Measurements from ENCODE around the gene LGALS3BP.

LGALS3BP gene

GRCh38 chr17:79011451-79012147 lies 31.9 kb upstream of the LGALS3BP start:
- H3K27me3 ChIP-seq (ENCODE audit: insufficient read depth, poor library complexity, severe bottlenecking), result no peaks in the 10 kb centered on the region
- peak; percentile 64 for ATAC-seq (ENCODE audit: low read depth)
- peak overlapping the region; percentile 56 for H3K27ac ChIP-seq (ENCODE audit: poor library complexity, severe bottlenecking)

GRCh38 chr17:79010304-79010646 lies 30.6 kb upstream of the LGALS3BP start:
- Histone ChIP-seq H3K27me3 (ENCODE audit: insufficient read depth, poor library complexity, severe bottlenecking) (no peaks in the 10 kb centered on the region), H3K4me3 (ENCODE audit: severe bottlenecking) (no peak overlapping the region), H3K4me1 (ENCODE audit: insufficient read depth, poor library complexity, severe bottlenecking) (peaks cover 43% of the 10 kb centered on the region), H3K27ac (ENCODE audit: poor library complexity, severe bottlenecking) (peak overlapping the region; percentile 56), H3K36me3 (ENCODE audit: low read depth) (peaks cover 24% of the 10 kb centered on the region), H3K9me3 (ENCODE audit: severe bottlenecking) (peaks cover 15% of the 10 kb centered on the region)
- no peak for TF ChIP-seq CTCF (IDR thresholded peaks at IDR 0.05; ENCODE audit: poor library complexity, severe bottlenecking)
- DNase-seq (ENCODE audit: low spot score), result no peak
- no peak for ATAC-seq (ENCODE audit: low read depth)

More at GRCh38 chr17:79011451-79012147, 31.9 kb upstream of the LGALS3BP start:
- H3K4me3 ChIP-seq (ENCODE audit: severe bottlenecking), result no peak overlapping the region
- no peak for TF ChIP-seq CTCF (IDR thresholded peaks at IDR 0.05; ENCODE audit: poor library complexity, severe bottlenecking)
- H3K36me3 ChIP-seq (ENCODE audit: low read depth), result peaks cover 20% of the 10 kb centered on the region
- H3K4me1 ChIP-seq (ENCODE audit: insufficient read depth, poor library complexity, severe bottlenecking), result peaks cover 32% of the 10 kb centered on the region
- DNase-seq (ENCODE audit: low spot score), result peak; percentile 40
- H3K9me3 ChIP-seq (ENCODE audit: severe bottlenecking), result peaks cover 15% of the 10 kb centered on the region

GRCh38 chr17:79009397-79010303 lies 29.9 kb upstream of the LGALS3BP start, which contains the start of gene CANT1:
CANT1 (minus strand) TSS chr17:79009764; CDS start chr17:78997622, 12,142 bp downstream.
- Histone ChIP-seq H3K36me3 (ENCODE audit: low read depth) (peaks cover 24% of the 10 kb centered on the region), H3K9me3 (ENCODE audit: severe bottlenecking) (peaks cover 9% of the 10 kb centered on the region), H3K27me3 (ENCODE audit: insufficient read depth, poor library complexity, severe bottlenecking) (no peaks in the 10 kb centered on the region), H3K27ac (ENCODE audit: poor library complexity, severe bottlenecking) (peak within 1 kb of the TSS; percentile 56), H3K4me3 (ENCODE audit: severe bottlenecking) (peak within 1 kb of the TSS; percentile 95), H3K4me1 (ENCODE audit: insufficient read depth, poor library complexity, severe bottlenecking) (peaks cover 40% of the 10 kb centered on the region)
- TF ChIP-seq CTCF (IDR thresholded peaks at IDR 0.05; ENCODE audit: poor library complexity, severe bottlenecking), result no peak
- DNase-seq (ENCODE audit: low spot score) (peak; percentile 50), ATAC-seq (ENCODE audit: low read depth) (peak; percentile 78)

GRCh38 chr17:79008666-79009387 lies 29.1 kb upstream of the LGALS3BP start:
- Histone ChIP-seq H3K27ac (ENCODE audit: poor library complexity, severe bottlenecking) (peak overlapping the region; percentile 56), H3K36me3 (ENCODE audit: low read depth) (peaks cover 24% of the 10 kb centered on the region), H3K4me3 (ENCODE audit: severe bottlenecking) (peak overlapping the region; percentile 95), H3K27me3 (ENCODE audit: insufficient read depth, poor library complexity, severe bottlenecking) (no peaks in the 10 kb centered on the region), H3K9me3 (ENCODE audit: severe bottlenecking) (peaks cover under 1% of the 10 kb centered on the region), H3K4me1 (ENCODE audit: insufficient read depth, poor library complexity, severe bottlenecking) (peaks cover 40% of the 10 kb centered on the region)
- ATAC-seq (ENCODE audit: low read depth), result no peak; the same call in 2 of the 3 replicates
- no peak for DNase-seq (ENCODE audit: low spot score)
- no peak for TF ChIP-seq CTCF (IDR thresholded peaks at IDR 0.05; ENCODE audit: poor library complexity, severe bottlenecking)
